ENCODE measurements around the gene PEBP1.

DNA sequence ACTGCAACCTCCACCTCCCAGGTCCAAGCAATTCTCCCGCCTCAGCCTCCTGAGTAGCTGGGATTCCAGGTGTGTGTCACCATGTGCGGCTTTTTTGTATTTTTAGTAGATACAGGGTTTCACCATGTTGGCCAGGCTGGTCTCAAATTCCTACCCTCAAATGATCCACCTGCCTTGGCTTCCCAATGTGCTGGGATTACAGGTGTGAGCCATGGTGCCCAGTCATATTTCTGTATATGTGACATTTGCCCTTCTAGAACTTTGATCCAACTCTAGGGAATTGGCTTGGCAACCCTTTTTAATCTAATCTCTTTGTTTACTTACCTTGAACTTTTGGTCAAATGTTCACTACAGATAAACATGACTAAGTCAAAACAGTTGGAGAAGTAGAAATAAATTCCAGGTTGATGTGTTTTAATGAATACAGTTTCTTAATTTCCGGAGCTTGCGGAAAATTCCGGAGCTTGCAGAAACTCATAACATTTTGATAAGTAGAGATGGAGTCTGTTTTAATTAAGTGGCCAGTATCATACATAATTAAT is 11.5 kb upstream of the PEBP1 start:
- TF ChIP-seq, protein P1, sequence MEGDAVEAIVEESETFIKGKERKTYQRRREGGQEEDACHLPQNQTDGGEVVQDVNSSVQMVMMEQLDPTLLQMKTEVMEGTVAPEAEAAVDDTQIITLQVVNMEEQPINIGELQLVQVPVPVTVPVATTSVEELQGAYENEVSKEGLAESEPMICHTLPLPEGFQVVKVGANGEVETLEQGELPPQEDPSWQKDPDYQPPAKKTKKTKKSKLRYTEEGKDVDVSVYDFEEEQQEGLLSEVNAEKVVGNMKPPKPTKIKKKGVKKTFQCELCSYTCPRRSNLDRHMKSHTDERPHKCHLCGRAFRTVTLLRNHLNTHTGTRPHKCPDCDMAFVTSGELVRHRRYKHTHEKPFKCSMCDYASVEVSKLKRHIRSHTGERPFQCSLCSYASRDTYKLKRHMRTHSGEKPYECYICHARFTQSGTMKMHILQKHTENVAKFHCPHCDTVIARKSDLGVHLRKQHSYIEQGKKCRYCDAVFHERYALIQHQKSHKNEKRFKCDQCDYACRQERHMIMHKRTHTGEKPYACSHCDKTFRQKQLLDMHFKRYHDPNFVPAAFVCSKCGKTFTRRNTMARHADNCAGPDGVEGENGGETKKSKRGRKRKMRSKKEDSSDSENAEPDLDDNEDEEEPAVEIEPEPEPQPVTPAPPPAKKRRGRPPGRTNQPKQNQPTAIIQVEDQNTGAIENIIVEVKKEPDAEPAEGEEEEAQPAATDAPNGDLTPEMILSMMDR (conservative IDR thresholded peaks at IDR 0.05; ENCODE audit: low read depth, low read length), result no peak
- TF ChIP-seq SMC3 (IDR thresholded peaks at IDR 0.05; ENCODE audit: low read depth, low read length) (no peak), RCOR1 (IDR thresholded peaks at IDR 0.05; ENCODE audit: insufficient replicate concordance, low read length) (no peak)
- TF ChIP-seq, protein P2, sequence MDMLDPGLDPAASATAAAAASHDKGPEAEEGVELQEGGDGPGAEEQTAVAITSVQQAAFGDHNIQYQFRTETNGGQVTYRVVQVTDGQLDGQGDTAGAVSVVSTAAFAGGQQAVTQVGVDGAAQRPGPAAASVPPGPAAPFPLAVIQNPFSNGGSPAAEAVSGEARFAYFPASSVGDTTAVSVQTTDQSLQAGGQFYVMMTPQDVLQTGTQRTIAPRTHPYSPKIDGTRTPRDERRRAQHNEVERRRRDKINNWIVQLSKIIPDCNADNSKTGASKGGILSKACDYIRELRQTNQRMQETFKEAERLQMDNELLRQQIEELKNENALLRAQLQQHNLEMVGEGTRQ (IDR thresholded peaks at IDR 0.05; ENCODE audit: low read depth, low read length), result no peak
- TF ChIP-seq, protein P3, sequence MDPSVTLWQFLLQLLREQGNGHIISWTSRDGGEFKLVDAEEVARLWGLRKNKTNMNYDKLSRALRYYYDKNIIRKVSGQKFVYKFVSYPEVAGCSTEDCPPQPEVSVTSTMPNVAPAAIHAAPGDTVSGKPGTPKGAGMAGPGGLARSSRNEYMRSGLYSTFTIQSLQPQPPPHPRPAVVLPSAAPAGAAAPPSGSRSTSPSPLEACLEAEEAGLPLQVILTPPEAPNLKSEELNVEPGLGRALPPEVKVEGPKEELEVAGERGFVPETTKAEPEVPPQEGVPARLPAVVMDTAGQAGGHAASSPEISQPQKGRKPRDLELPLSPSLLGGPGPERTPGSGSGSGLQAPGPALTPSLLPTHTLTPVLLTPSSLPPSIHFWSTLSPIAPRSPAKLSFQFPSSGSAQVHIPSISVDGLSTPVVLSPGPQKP (IDR thresholded peaks at IDR 0.05; ENCODE audit: borderline replicate concordance, low read depth, low read length), result no peak

Data from IMR-90 (cell line).